GM23338 (cell line): Measurements from ENCODE around the gene CELF4. TPM values are rescaled to one million over a fixed set of nuclear protein-coding genes. Genes with fewer than 3 reads are reported as not detected.

Experiments
- ATAC-seq: fragments of 200-7000 bp; cut with Tn5 transposase; 3 replicates; pipeline ENCODE4 v1.9.1; 2020
- DNase-seq: peaks from one replicate; pipeline ENCODE4 v3.0.0-alpha.2; 2015; ENCODE audit warnings: low spot score
- H2AFZ ChIP-seq: fragments of 200-600 bp; sonication (generic); 2 replicates; pipeline ENCODE4 v1.8.0; 2016; ENCODE audit warnings: antibody characterized with exemption, mild to moderate bottlenecking, moderate library complexity
- H3F3A ChIP-seq: fragments of 200-600 bp; sonication (generic); replicated peaks from 2 replicates; pipeline ENCODE4 v1.8.0; 2017; ENCODE audit warnings: antibody characterized with exemption, mixed run types, low read depth
- H3K27ac ChIP-seq: fragments of 200-600 bp; sonication (generic); 2 replicates; pipeline ENCODE4 v1.6.1; 2016; ENCODE audit warnings: low read depth
- H3K27me3 ChIP-seq: fragments of 200-600 bp; sonication (generic); 2 replicates; pipeline ENCODE4 v1.8.0; 2016; ENCODE audit warnings: mild to moderate bottlenecking, mixed run types, moderate library complexity; ENCODE audit not compliant: insufficient read depth
- H3K36me3 ChIP-seq: fragments of 200-600 bp; sonication (generic); 2 replicates; pipeline ENCODE4 v1.8.0; 2016; ENCODE audit warnings: mild to moderate bottlenecking; ENCODE audit not compliant: insufficient read depth
- H3K4me1 ChIP-seq: fragments of 200-600 bp; sonication (generic); 2 replicates; pipeline ENCODE4 v1.8.0; 2016; ENCODE audit warnings: mild to moderate bottlenecking, moderate library complexity; ENCODE audit not compliant: insufficient read depth
- H3K4me2 ChIP-seq: fragments of 200-600 bp; sonication (generic); 2 replicates; pipeline ENCODE4 v1.7.1; 2017; ENCODE audit warnings: mixed run types
- H3K4me3 ChIP-seq: fragments of 200-600 bp; sonication (generic); 2 replicates; pipeline ENCODE4 v1.6.1; 2016; ENCODE audit warnings: mixed run types
- H3K79me2 ChIP-seq: fragments of 200-600 bp; sonication (generic); replicated peaks from 2 replicates; pipeline ENCODE4 v1.8.0; 2017; ENCODE audit warnings: mild to moderate bottlenecking; ENCODE audit not compliant: insufficient read depth
- H3K9me2 ChIP-seq: fragments of 200-600 bp; sonication (generic); 2 replicates; pipeline ENCODE4 v1.8.0; 2017; ENCODE audit not compliant: insufficient read depth
- H4K20me1 ChIP-seq: fragments of 200-600 bp; sonication (generic); replicated peaks from 2 replicates; pipeline ENCODE4 v1.8.0; 2017; ENCODE audit warnings: mild to moderate bottlenecking; ENCODE audit not compliant: insufficient read depth
- H3K27ac Mint-ChIP-seq: 2 replicates; pipeline ENCODE4 v1.8.0; 2020; ENCODE audit warnings: inconsistent platforms, mild to moderate bottlenecking, moderate library complexity, mixed read lengths
- H3K27me3 Mint-ChIP-seq: 3 replicates; pipeline ENCODE4 v1.8.0; 2022; ENCODE audit warnings: low read depth, mild to moderate bottlenecking, moderate library complexity, mixed read lengths, inconsistent platforms; ENCODE audit not compliant: insufficient read depth, poor library complexity
- H3K36me3 Mint-ChIP-seq: 3 replicates; pipeline ENCODE4 v1.8.0; 2021; ENCODE audit warnings: low read depth, mild to moderate bottlenecking, inconsistent platforms, moderate library complexity, mixed read lengths
- H3K4me1 Mint-ChIP-seq: 3 replicates; pipeline ENCODE4 v1.8.0; 2020; ENCODE audit warnings: mild to moderate bottlenecking, inconsistent platforms, mixed read lengths
- H3K4me3 Mint-ChIP-seq: 3 replicates; pipeline ENCODE4 v1.8.0; 2021; ENCODE audit warnings: moderate library complexity, mild to moderate bottlenecking, inconsistent platforms, mixed read lengths
- H3K9me3 Mint-ChIP-seq: 3 replicates; pipeline ENCODE4 v1.8.0; 2020; ENCODE audit warnings: moderate library complexity, mild to moderate bottlenecking, inconsistent platforms, mixed read lengths
- CREB1 ChIP-seq: fragments of 250-450 bp; sonication (Bioruptor Pico); IDR thresholded peaks from 2 replicates; pipeline ENCODE4 v1.5.0; 2020; ENCODE audit warnings: low read depth, mild to moderate bottlenecking, moderate library complexity
- CTCF ChIP-seq, 2 experiments: fragments of 200-600 bp in 1 of 2; sonication (generic) in 1 of 2; conservative IDR thresholded peaks; 2 replicates each; pipeline versions ENCODE4 v1.5.1 to v1.6.1; 2016 to 2017; ENCODE audit warnings: antibody characterized with exemption in 2 of 2, low read depth in 2 of 2, mild to moderate bottlenecking in 2 of 2, moderate library complexity in 1 of 2
- ETS1 ChIP-seq: IDR thresholded peaks from 2 replicates; pipeline ENCODE4 v1.6.1; 2016; ENCODE audit warnings: antibody characterized with exemption
- EZH2 ChIP-seq: fragments of 200-600 bp; sonication (generic); IDR thresholded peaks from one replicate; pipeline ENCODE4 v1.8.0; 2017; ENCODE audit warnings: antibody characterized with exemption, mild to moderate bottlenecking, low read depth; ENCODE audit not compliant: unreplicated experiment
- EZH2phosphoT487 ChIP-seq: fragments of 200-600 bp; sonication (generic); IDR thresholded peaks from one replicate; pipeline ENCODE4 v1.8.1; 2018; ENCODE audit warnings: antibody characterized with exemption; ENCODE audit not compliant: unreplicated experiment
- JUNB ChIP-seq: IDR thresholded peaks from one replicate; pipeline ENCODE4 v1.6.1; 2016; ENCODE audit warnings: antibody characterized with exemption; ENCODE audit not compliant: unreplicated experiment
- NANOG ChIP-seq: IDR thresholded peaks from 2 replicates; pipeline ENCODE4 v1.6.1; 2016; ENCODE audit warnings: antibody characterized with exemption, borderline replicate concordance
- REST ChIP-seq: IDR thresholded peaks from one replicate; pipeline ENCODE4 v1.6.1; 2018; ENCODE audit warnings: antibody characterized with exemption; ENCODE audit not compliant: unreplicated experiment
- ZNF331 ChIP-seq: fragments of 250-450 bp; sonication (Bioruptor Pico); IDR thresholded peaks from 2 replicates; pipeline ENCODE4 v1.5.0; 2020; ENCODE audit warnings: low read depth, mild to moderate bottlenecking, moderate library complexity
- ZNF462 ChIP-seq: fragments of 250-450 bp; sonication (Bioruptor Pico); IDR thresholded peaks from 2 replicates; pipeline ENCODE4 v1.5.0; 2020; ENCODE audit warnings: mild to moderate bottlenecking, moderate library complexity
- polyA plus RNA-seq: library from polyadenylated mRNA; unstranded; fragments of >200 nt; fragmentation: Nextera tagmentation; extraction: Ambion mirVana; gene quantifications from 2 replicates; pipeline ENCODE4 v1.2.1, GENCODE V29; 2016
- total RNA-seq: library from RNA; depleted of rRNA; stranded (reverse); fragments of >200 nt; shearing (Covaris generic); gene quantifications from 2 replicates; pipeline ENCODE4 v1.2.3, GENCODE V29; 2014

The CELF4 gene
- total and polyA plus RNA-seq, 2 experiments from 2014 or later, result 2.6 to 6.7 TPM

- Histone ChIP-seq H4K20me1 (no peaks in the 10 kb centered on the region), H2AFZ (no peak overlapping the region), H3K27me3 (no peaks in the 10 kb centered on the region), H3K4me2 (no peak overlapping the region), H3K36me3 (no peaks in the 10 kb centered on the region), H3K4me3 (no peak overlapping the region), H3K79me2 (no peaks in the 10 kb centered on the region), H3K4me1 (no peaks in the 10 kb centered on the region), H3F3A (no peaks in the 10 kb centered on the region), H3K9me2 (no peaks in the 10 kb centered on the region), H3K27ac (no peak overlapping the region)
- Mint-ChIP-seq H3K27ac (no peak overlapping the region), H3K4me1 (no peaks in the 10 kb centered on the region; the same call in 2 of the 3 replicates), H3K4me3 (no peak overlapping the region), H3K27me3 (peaks cover 4% of the 10 kb centered on the region), H3K9me3 (no peaks in the 10 kb centered on the region), H3K36me3 (no peaks in the 10 kb centered on the region)
- ATAC-seq, result no peak
- no peak for TF ChIP-seq NANOG
- TF ChIP-seq ZNF462 (CRISPR knock-in tag), result no peak
- TF ChIP-seq EZH2phosphoT487, result no peak
- TF ChIP-seq CREB1 (CRISPR knock-in tag), result no peak
- no peak for TF ChIP-seq REST
- TF ChIP-seq JUNB, result no peak
- TF ChIP-seq EZH2, result no peak
- TF ChIP-seq CTCF (conservative IDR thresholded peaks at IDR 0.05; ENCODE audit: low read depth in 2 of 2), result no peak
- no peak for TF ChIP-seq ETS1
- no peak for TF ChIP-seq ZNF331 (CRISPR knock-in tag)
- DNase-seq, result no peak
These were observed 334.8 kb downstream of the CELF4 start for GRCh38 chr18:37230768-37231167.
